GM10266 (cell line): ENCODE data around the gene SYNE3.
A peak's percentile ranks its signal among the peaks of the same experiment; 100 is the strongest.

Experiments used
- DNase-seq: peaks from one replicate; pipeline ENCODE4 v3.0.0; 2012; ENCODE audit errors: extremely low spot score
- CTCF ChIP-seq: IDR thresholded peaks from 2 replicates; pipeline ENCODE4 v1.5.1; 2012; ENCODE audit warnings: mild to moderate bottlenecking, low read depth; ENCODE audit not compliant: control insufficient read depth, insufficient read depth; ENCODE audit errors: missing control alignments

SYNE3 gene

GRCh38 chr14:95538801-95539509 lies 22.5 kb upstream of the SYNE3 start:
- no peak for DNase-seq
- TF ChIP-seq CTCF = no peak

GRCh38 chr14:95537298-95538089 lies 21.0 kb upstream of the SYNE3 start:
- TF ChIP-seq CTCF = no peak
- no peak for DNase-seq

DNA sequence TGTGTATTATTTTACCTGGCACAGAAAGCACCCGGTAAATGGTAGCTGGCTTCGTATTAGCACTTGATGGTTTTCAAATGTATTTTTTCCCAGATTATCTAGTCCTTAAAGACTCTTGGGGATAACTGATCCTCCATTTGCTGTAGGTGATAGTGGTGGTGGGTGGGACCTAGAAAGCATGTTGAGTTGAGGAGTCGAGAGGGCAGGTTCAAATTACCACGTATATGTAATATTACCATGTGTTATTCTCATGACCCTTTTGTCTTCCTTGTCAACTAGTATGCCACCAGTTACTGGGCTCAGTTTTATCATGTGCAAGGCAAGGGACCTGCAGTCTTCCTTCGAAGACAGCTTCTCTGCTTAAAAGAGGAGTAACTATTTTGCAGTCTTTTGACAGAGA lies 20.2 kb upstream of the SYNE3 start:
- no peak for TF ChIP-seq CTCF

DNA sequence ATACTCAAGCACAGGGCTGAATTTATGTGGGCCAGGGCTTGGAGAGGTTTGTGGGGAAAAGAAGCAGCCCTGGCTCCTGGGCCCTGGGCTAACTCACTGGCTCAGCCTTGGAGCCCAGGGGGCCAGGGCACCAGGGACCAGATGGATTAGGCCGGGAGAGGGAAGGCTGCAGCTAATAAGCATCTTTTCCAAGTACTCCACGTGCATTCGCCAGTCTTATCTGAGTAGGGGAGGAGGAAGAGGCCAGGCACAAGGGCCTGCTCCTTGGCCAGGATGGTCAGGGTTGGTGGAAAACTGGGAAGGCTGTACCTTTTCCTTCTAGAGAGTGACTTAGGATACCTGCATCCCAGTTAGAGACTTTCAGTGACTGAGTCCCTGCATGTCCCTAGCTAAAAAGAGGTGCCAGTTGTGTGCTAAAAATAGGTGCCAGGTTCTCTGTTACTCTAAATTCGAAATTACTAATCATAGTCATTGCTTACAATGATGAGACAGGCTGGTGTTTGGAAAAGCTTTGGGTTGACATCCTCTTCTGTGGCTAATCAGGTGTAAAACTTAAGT lies 19.7 kb upstream of the SYNE3 start:
- no peak for TF ChIP-seq CTCF
- no peak for DNase-seq

More for the DNA sequence above, 20.2 kb upstream of the SYNE3 start:
- DNase-seq = no peak

- peak; percentile 26 for DNase-seq
- TF ChIP-seq CTCF = no peak
Measured at GRCh38 chr14:95535226-95536021, 19.0 kb upstream of the SYNE3 start.

DNA sequence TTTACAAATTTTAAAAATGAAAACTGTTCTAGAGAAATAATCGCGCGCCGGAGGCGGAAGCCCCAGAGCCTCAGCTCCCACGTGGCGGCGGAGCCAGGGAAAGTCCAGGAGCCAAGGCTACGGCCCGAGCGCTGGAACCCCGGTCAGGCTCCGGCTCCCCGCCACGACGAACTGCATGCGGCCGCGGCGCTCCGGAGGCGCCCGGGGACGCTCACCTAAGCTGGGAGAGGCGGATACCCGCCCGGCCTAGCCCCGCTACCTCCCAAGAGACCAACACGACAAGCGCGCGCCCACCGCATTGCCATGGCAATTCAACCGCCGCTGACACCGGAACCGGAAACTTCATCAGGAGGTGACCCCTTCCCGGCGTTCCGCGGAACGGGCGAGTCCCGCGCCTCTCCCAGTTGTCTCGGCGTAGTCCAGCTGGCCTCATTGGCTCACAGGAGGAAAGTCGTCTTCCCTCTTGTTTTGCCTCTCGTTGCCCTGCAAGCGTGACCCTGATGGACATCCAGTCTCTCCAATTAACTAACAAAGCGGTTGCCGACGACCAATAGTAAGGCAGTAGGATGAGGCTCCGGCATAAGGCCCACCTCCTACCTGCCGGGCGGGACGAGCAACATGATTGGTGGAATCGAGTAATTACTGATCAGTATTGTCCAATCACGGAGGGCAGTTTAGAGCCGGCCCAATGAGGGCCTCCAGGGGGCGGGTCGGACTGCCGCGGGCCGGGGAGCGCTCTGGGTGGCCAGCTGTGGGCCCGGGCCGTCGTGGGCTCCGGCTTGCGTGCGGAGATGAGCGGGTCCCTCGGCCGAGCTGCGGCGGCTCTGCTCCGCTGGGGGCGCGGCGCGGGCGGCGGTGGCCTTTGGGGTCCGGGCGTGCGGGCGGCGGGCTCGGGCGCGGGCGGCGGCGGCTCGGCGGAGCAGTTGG lies 18.1 kb upstream of the SYNE3 start, which contains the start of gene GLRX5:
TSS of gene GLRX5 (plus strand) at position 752 of the 927 bp plus-strand sequence. CDS start at position 792, 40 bp downstream.
- TF ChIP-seq CTCF = no peak
- peak; percentile 100 for DNase-seq
